HG03066 (cell line): ENCODE data around the gene RBM12.
"Not testable (repeated sequence)": the region's sequence is repeated elsewhere in the genome, so short reads cannot be mapped to it uniquely, and the experiment has no call there.

Experiments used
- ATAC-seq: cut with Tn5 transposase; IDR thresholded peaks from one replicate; pipeline ENCODE4 v1.9.1; 2021; ENCODE audit warnings: low read depth; ENCODE audit not compliant: unreplicated experiment

Gene RBM12

DNA sequence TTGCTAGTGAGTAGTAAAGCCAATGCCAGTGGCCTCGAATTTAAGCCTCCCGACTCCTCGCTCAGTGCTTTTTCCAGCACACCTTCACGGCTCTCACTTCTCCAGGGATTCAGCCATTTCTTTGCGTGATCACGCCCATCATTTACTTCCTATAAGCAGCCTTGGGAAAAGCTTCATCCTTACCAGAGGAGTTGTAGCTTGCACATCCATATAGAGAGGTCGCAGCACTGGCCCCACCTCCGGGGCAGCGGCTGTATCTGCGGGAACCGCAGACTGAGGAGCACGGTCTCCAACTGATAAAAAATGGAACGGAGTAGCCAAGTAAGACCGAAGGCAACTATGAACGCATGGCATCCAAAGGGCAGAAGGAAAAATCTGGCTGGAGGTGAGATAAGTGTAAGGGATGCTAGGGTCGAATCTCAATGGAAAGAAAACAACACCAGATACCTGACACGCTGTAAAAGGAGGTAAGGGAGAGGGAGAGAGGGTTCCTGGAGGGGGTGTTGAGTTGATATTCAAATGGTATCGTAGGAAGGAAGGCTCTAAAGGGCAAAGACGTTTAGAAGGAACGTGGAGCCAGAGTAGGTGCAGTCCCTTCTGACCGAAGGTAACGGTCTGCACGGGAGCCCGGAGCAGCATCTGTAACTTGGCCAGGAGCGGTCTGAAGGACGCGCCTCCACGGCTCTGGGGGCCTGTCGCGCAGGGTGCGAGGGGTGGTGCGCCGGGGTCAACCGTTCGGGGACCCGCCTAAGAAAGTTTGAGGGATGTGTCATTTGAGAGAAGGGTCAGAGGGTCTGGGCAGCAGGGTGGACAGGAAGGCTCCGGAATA lies 33.8 kb upstream of the RBM12 start:
- ATAC-seq = peak; percentile 31

DNA sequence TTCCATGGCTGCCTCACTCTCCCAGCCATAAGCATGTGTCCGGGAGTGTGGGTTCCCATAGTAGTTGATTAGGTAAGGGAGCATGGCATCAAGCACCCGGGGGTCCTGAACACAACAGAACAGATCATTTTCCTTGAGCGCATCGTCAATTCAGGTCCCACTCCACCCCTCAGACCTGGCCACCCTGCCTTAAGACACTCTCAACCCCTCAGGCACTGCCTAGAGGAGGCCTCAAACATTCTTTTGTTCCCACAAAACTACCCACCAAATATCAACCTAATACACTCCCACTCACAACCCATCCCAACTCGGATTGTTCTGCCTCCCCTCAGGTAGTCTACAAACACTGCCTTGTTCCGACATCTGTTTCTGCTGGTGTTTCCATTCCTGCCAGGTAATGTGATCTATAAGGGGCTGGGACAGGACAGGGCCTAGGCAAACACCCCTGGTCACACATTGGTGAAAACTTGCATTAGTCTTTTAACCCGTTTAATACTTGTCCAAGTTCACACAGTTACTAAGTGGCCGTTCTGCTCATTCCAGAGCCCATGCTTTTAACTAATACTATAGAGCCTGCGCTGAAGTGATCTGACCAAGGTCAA lies 33.1 kb upstream of the RBM12 start:
- no peak for ATAC-seq

DNA sequence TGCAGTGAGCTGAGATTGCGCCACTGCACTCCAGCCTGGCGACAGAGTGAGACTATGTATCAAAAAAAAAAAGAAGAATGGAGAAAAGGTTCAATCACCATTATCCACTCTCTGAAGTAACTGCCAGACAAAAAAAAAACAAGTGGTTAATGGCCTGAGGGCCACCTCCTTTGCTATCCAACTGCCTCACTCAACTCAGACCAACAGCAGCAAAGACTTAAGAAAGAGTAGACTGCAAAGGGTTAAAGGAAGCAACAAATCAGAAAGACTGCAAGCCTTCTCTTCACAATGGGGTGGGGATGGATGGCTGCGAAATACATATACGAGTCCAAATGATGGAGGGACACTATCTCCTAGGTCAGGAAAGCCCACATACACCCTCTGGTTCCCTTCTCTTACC lies 31.3 kb upstream of the RBM12 start:
- no peak for ATAC-seq

DNA sequence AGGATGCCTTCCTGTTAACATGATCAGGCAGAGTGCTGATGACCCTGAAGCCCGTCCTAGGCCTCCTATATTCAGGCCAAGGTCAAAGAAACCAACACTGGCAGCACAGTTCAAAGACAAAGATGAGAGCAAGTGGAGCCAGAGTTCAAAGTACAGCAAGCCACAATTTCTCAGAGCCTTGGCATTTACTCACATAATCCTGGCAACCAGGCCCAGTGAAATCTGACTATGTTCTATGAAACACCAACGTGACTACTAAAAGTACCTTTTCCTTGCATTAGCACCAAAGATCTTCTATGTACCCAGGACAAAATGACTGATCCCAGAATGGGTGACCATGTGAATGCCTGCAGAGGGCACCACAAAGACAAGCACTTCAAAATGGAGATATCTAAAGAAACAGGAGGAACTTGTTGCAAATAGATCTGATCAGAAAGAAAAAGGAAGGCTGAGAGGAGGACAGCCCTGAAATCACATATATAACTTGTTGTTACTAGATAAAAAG lies 30.6 kb upstream of the RBM12 start:
- no peak for ATAC-seq

- no peak for ATAC-seq
These were observed 25.6 kb upstream of the RBM12 start for GRCh38 chr20:35690265-35690664.

DNA sequence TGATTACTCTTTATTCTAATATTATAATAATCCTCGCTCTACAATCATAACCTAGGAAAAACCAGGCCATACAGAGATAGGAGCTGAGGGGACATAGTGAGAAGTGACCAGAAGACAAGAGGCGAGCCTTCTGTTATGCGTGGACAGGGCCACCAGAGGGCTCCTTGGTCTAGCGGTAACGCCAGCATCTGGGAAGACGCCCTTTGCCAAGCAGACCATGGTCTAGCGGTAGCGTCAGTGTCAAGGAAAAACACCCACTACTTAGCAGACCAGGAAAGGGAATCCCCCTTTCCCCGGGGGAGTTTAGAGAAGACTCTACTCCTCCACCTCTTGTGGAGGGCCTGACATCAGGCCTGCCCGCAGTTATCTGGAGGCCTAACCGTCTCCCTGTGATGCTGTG lies 22.2 kb upstream of the RBM12 start:
- ATAC-seq = not testable (repeated sequence)

GRCh38 chr20:35685368-35685767 lies 20.7 kb upstream of the RBM12 start:
- ATAC-seq = not testable (repeated sequence)

DNA sequence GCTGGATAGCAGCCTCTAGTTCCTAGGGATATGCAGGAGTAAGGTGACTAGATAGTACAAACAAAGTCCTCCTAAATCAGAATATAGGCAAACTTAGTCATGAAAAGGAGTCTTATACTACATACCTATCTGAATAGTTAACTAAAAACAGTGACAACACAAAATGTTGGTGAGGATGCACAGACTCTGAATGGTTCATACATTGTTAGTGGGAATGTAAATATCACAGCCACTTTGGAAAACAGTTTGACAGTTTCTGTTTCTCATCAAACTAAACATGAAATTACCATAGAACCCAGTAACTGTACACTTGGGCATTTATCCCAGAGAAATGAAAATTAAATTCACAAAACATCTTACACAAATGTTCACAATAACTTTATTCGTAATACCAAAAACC lies 17.3 kb upstream of the RBM12 start:
- ATAC-seq = no peak

DNA sequence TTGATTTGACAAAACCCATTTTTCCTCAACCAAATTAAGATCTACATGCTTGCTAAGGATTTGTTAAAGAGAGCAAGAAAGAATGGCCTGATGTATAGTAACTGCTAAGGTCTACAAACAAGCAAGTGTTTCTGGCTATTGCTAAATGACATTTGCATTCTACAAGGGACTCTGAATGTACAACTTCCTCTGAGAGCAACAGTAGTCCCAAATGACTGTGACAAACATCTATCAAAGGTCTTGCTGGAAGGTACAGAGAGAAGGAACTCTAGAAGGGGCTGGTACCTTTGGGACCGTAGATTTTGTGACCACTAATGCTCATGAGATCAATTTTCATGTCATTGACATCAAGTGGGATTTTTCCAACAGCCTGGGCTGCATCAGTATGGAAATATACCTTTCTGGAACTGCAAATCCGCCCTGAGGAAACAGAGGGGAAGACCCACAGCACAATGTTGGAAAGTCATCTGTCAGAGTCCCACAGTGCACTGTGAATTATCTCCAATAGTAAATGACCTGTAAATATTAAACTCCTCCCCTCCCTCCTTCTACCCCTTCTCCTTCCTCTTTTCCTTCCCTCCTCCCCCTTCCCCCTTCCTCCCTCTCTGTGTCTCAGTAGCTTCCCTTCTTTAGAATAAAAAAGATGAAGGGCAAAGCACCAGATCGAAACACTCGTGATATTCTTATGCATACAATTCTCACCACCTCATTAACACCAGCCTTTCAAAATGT lies 15.9 kb upstream of the RBM12 start:
- no peak for ATAC-seq

- ATAC-seq = no peak
These were observed 10.2 kb upstream of the RBM12 start for GRCh38 chr20:35674921-35675320.

DNA sequence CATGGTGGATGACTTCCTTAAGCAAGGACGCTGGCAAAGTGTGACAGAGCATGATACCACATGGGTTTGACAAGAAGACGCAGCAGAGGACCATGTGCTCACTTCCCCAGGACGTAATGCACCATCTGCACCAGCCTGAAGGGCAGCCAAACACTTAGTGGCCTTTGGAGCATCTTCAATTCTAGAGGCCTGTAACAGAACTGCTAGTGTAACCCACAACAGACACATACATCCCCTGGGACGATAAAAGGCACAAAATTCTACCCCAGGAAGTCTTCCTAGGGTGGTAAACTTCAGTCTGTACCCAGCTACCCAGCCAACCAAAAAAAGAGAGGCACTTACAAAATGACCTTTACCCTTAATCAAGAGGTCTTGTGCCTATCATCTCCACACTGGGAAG lies 9.2 kb upstream of the RBM12 start:
- ATAC-seq = no peak

GRCh38 chr20:35669681-35670080 lies 5.0 kb upstream of the RBM12 start:
- no peak for ATAC-seq

- ATAC-seq = no peak
These were observed 4.5 kb upstream of the RBM12 start for GRCh38 chr20:35669221-35669620.

DNA sequence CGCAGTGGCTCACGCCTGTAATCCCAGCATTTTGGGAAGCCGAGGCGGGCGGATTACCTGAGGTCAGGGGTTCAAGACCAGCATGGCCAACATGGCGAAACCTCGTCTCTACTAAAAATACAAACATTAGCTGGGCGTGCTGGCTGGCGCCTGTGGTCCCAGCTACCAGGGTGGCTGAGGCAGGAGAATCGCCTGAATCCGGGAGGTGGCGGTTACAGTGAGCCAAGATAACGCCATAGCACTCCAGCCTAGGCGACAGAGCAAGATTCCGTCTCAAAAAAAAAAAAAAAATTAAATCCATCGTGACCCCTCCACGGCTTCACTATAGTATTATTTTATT lies 1.2 kb upstream of the RBM12 start:
- no peak for ATAC-seq

GRCh38 chr20:35663516-35664465 lies 909 bp downstream of the RBM12 start:
- ATAC-seq = peak; percentile 27

GRCh38 chr20:35662551-35662950 lies 2.1 kb downstream of the RBM12 start:
- ATAC-seq = no peak

DNA sequence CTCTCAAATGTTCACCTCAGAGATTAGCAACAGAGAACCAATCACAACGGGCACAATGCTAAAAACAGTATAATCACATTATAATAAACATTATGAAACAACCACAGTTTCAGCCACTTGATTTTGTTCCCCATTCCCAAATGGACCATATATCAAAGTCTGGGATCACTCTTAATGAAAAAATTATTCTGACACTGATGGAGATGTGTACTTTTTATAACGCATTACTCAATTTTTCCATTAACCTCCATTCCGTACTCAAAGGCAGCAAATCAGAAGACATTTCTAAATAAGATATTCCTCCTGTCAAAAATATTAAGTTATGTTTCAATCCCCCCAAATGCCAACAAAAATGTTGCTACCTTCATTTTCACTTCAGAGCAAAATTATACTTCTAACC lies 2.8 kb downstream of the RBM12 start:
- no peak for ATAC-seq

- no peak for ATAC-seq
These were observed 3.6 kb downstream of the RBM12 start for GRCh38 chr20:35661053-35661452.

GRCh38 chr20:35660122-35660937 lies 4.4 kb downstream of the RBM12 start:
- ATAC-seq = no peak

DNA sequence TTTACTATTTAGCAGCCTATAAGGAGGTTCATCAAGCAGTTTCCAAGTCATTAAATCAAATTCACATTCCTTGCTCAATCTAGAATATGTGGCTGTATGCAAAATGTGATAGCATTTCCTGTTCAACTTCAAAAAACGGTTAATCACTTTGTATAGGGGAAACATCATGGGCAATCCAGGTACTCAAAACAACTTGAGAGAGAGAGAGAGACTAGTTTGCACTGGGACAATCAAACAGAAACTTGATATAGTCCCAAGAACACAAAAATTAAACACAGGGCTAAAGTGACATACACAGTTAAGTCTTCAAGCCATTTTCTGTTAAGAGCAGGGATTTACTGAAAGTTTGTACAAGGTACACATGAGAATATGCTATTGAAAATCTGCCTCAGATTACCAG lies 7.4 kb downstream of the RBM12 start:
- ATAC-seq = no peak
